ENCODE results near the gene MAGEB16. TPM values are rescaled to one million over a fixed set of nuclear protein-coding genes. Genes with fewer than 3 reads are reported as not detected.

MAGEB16 gene
- total and polyA plus RNA-seq, 2 of the 8 experiments (the other 6 are each of a cell fraction or from before 2014, with no cell fraction given): not detected

DNA sequence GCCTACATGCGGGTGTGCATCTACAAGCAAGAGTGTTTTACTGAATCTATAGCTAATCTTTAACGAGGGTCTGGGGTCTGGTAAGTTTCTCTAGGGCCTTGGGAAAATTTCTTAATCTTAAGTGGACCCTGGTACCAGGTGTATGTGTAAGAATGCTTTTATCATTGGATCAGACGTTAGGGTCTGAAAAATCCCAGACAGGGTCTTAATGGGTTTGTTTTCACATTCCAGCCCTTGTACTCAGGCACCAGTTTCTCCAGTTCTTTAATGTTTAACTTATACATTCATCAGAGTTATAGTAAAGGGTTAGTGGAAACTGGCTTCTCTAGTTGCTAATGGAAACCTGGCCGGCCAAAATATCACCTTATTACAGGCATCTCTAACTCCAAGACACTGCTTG is 11.6 kb downstream of the MAGEB16 start (continued):
- TF ChIP-seq, protein P1, sequence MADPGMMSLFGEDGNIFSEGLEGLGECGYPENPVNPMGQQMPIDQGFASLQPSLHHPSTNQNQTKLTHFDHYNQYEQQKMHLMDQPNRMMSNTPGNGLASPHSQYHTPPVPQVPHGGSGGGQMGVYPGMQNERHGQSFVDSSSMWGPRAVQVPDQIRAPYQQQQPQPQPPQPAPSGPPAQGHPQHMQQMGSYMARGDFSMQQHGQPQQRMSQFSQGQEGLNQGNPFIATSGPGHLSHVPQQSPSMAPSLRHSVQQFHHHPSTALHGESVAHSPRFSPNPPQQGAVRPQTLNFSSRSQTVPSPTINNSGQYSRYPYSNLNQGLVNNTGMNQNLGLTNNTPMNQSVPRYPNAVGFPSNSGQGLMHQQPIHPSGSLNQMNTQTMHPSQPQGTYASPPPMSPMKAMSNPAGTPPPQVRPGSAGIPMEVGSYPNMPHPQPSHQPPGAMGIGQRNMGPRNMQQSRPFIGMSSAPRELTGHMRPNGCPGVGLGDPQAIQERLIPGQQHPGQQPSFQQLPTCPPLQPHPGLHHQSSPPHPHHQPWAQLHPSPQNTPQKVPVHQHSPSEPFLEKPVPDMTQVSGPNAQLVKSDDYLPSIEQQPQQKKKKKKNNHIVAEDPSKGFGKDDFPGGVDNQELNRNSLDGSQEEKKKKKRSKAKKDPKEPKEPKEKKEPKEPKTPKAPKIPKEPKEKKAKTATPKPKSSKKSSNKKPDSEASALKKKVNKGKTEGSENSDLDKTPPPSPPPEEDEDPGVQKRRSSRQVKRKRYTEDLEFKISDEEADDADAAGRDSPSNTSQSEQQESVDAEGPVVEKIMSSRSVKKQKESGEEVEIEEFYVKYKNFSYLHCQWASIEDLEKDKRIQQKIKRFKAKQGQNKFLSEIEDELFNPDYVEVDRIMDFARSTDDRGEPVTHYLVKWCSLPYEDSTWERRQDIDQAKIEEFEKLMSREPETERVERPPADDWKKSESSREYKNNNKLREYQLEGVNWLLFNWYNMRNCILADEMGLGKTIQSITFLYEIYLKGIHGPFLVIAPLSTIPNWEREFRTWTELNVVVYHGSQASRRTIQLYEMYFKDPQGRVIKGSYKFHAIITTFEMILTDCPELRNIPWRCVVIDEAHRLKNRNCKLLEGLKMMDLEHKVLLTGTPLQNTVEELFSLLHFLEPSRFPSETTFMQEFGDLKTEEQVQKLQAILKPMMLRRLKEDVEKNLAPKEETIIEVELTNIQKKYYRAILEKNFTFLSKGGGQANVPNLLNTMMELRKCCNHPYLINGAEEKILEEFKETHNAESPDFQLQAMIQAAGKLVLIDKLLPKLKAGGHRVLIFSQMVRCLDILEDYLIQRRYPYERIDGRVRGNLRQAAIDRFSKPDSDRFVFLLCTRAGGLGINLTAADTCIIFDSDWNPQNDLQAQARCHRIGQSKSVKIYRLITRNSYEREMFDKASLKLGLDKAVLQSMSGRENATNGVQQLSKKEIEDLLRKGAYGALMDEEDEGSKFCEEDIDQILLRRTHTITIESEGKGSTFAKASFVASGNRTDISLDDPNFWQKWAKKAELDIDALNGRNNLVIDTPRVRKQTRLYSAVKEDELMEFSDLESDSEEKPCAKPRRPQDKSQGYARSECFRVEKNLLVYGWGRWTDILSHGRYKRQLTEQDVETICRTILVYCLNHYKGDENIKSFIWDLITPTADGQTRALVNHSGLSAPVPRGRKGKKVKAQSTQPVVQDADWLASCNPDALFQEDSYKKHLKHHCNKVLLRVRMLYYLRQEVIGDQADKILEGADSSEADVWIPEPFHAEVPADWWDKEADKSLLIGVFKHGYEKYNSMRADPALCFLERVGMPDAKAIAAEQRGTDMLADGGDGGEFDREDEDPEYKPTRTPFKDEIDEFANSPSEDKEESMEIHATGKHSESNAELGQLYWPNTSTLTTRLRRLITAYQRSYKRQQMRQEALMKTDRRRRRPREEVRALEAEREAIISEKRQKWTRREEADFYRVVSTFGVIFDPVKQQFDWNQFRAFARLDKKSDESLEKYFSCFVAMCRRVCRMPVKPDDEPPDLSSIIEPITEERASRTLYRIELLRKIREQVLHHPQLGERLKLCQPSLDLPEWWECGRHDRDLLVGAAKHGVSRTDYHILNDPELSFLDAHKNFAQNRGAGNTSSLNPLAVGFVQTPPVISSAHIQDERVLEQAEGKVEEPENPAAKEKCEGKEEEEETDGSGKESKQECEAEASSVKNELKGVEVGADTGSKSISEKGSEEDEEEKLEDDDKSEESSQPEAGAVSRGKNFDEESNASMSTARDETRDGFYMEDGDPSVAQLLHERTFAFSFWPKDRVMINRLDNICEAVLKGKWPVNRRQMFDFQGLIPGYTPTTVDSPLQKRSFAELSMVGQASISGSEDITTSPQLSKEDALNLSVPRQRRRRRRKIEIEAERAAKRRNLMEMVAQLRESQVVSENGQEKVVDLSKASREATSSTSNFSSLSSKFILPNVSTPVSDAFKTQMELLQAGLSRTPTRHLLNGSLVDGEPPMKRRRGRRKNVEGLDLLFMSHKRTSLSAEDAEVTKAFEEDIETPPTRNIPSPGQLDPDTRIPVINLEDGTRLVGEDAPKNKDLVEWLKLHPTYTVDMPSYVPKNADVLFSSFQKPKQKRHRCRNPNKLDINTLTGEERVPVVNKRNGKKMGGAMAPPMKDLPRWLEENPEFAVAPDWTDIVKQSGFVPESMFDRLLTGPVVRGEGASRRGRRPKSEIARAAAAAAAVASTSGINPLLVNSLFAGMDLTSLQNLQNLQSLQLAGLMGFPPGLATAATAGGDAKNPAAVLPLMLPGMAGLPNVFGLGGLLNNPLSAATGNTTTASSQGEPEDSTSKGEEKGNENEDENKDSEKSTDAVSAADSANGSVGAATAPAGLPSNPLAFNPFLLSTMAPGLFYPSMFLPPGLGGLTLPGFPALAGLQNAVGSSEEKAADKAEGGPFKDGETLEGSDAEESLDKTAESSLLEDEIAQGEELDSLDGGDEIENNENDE (IDR thresholded peaks at IDR 0.05; ENCODE audit: insufficient replicate concordance, low read length): no peak
- TF ChIP-seq MAFK (IDR thresholded peaks at IDR 0.05; ENCODE audit: low read depth, low read length): no peak
- no peak for TF ChIP-seq KDM4A (IDR thresholded peaks at IDR 0.05; ENCODE audit: low read depth, low read length, severe bottlenecking)
- TF ChIP-seq FOSL1 (IDR thresholded peaks at IDR 0.05; ENCODE audit: insufficient read depth, low read depth, low read length): no peak
- TF ChIP-seq TBP (IDR thresholded peaks at IDR 0.05; ENCODE audit: low read depth, low read length): no peak
- no peak for TF ChIP-seq POU5F1 (IDR thresholded peaks at IDR 0.05; ENCODE audit: low read depth, low read length)
- no peak for TF ChIP-seq SAP30 (IDR thresholded peaks at IDR 0.05; ENCODE audit: insufficient read depth, insufficient replicate concordance, low read length)
